Activated CD4-positive, alpha-beta T cell treated with anti-CD3 and anti-CD28 coated beads, Interleukin-10, Interleukin-2, amounts not matched to agents 100 ng/mL and 50 ng/mL, durations not matched to agents 16 hours and 8 hours (primary cell): Measurements from ENCODE around the gene ZNF407.

ENCODE experiments used
- DNase-seq: peaks from one replicate; pipeline ENCODE4 v3.0.0-alpha.2; 2020

ZNF407 gene

GRCh38 chr18:74733598-74733997, 135.9 kb downstream of the ZNF407 start:
- DNase-seq = no peak

- DNase-seq = no peak
These were observed 136.4 kb downstream of the ZNF407 start for GRCh38 chr18:74734013-74734444.

DNA sequence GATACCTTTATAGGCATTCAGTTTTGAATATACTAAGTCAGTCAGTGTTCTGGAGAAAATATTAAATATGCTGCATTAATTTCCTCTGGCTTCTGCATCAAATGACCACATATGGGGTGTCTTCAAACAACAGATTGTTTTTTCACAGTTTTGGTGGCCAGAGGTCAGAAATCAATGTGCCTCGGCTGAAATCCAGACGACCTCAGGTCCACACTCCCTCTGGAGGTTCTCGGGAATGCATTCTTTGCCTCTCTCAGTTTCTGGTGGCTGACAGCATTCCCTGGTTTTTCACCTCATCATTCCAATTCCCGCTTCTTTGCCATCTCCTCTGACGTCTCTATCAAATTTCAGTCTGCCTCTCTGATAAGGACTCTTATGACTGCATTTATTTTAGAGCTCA, 142.3 kb downstream of the ZNF407 start:
- DNase-seq = no peak

GRCh38 chr18:74742573-74743243, 145.0 kb downstream of the ZNF407 start:
- no peak for DNase-seq

GRCh38 chr18:74745633-74746403, 148.1 kb downstream of the ZNF407 start:
- DNase-seq = no peak

- DNase-seq = no peak
These were observed 151.1 kb downstream of the ZNF407 start for GRCh38 chr18:74748809-74749208.

GRCh38 chr18:74758995-74759394, 161.3 kb downstream of the ZNF407 start:
- no peak for DNase-seq

GRCh38 chr18:74760026-74760425, 162.4 kb downstream of the ZNF407 start:
- no peak for DNase-seq

GRCh38 chr18:74760436-74760835, 162.8 kb downstream of the ZNF407 start:
- no peak for DNase-seq

GRCh38 chr18:74766251-74766650, 168.6 kb downstream of the ZNF407 start:
- no peak for DNase-seq

DNA sequence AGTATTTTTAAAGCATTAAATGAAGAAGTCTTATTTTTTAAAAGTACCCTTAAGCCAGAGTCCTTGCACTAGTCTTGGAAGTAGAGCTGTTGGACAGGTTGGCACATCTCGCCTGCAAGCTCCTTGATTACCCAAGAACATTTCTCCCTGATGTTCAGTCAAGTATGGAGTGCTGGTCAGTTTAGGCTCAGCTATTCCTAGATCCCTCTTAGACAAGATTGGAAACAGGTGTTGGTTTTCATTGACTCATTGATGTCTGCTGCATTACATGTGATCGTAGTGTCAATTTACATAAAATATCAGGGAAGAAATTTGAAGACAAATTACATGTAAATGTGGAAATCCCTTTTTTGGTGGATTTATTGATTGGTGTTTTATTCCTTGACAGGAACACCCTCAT, 170.4 kb downstream of the ZNF407 start:
- no peak for DNase-seq

DNA sequence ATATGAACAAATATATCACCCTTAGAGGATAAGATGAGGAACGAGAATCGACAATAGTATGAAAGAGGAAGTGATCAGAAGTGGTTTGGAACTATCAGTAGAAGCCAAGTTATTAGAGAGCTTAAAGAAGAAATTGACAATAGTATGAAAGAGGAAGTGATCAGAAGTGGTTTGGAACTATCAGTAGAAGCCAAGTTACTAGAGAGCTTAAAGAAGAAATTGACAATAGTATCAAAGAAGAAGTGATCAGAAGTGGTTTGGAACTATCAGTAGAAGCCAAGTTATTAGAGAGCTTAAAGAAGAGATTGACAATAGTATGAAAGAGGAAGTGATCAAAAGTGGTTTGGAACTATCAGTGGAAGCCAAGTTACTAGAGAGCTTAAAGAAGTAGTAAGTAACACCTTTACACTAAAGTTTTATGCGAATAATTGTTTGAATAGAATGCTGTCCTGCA, 175.5 kb downstream of the ZNF407 start:
- no peak for DNase-seq

GRCh38 chr18:74774486-74774885, 176.8 kb downstream of the ZNF407 start:
- DNase-seq = no peak

DNA sequence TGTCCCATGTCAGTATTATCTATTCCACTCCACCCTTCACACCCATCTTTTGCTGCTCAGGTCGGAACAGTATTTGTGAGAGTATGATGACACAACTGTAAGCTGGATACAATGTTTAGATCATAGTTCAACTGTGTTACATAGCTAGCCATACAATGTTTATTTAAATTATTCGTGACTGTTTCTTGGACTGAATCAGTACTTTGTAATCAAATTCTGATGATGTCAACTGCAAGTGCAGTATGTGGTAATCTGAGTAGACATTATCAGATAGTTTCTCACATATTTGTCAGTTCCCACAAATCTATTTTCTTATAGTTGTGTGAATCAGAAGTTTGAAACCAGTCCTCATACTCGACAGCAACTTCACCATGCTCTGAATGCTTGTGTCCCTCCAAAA, 177.6 kb downstream of the ZNF407 start:
- DNase-seq = no peak

DNA sequence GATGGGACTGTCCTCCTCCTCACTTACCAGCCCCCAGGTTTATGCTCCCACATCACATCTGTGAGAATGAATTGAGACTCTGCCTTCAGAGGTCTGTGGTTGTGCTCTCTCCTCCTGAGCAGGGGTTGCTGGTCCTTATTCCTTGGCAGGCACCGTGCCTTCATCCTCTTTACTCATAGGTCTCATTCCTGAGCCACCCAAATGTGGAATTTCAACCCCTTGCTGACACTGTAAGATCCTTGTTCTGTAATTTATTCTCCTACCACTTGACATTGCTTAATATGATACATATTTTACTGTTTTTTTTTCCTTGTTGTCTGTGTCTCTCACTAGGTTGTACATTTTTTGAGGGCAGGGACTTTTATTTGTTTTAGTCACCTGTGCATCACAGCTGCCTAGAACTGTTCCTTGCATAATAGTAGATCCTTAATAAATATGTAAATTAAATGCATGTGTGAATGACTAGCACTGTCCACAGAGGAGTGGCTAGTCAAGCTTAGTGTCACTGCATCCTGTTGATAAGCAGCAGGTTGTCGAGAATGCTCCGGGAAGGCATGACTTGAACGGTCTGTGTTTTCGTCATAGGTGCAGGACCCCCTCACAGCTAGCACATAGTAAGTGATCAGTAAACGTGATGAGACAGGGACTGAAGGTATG, 180.6 kb downstream of the ZNF407 start:
- DNase-seq = no peak

DNA sequence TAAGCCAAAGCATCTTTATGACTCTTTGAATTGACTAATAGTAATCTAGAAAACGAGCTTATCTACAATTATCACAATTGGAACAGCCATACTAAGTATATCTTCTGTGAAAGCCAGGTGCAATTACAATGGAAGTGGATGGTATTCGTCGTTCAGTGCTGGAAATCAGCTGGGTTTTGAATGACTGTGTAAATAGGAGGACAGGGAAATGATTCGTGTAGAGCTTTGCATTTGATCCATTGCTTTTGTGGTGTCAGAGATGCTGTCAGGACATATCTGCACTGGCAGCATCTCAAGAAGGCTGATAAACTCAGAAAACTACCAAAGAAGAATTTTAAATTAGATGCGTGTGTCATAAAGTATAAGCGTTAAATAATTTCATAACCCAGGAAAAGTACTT, 187.1 kb downstream of the ZNF407 start:
- peak; percentile 2 for DNase-seq

DNA sequence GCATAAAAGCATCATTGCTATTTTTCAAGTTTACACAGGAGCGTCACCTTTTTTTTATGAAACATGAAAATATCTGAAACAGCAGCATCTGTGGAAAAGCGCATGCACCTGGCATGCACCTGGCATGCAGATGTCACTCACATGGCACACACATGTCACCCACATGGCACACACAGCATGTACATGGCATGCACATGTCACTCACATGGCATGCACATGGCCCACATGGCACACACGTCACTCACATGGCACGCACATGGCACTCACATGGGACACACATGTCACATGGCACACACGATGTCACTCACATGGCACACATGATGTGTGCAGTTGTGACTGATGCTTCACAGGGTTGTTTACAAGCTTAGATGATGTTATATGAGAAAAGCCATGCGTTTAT, 188.0 kb downstream of the ZNF407 start:
- no peak for DNase-seq

GRCh38 chr18:74788657-74789056, 191.0 kb downstream of the ZNF407 start:
- no peak for DNase-seq

- DNase-seq = no peak
These were observed 191.4 kb downstream of the ZNF407 start for GRCh38 chr18:74789078-74789477.

GRCh38 chr18:74790451-74790850, 192.8 kb downstream of the ZNF407 start:
- no peak for DNase-seq

GRCh38 chr18:74791501-74792194, 194.0 kb downstream of the ZNF407 start:
- no peak for DNase-seq

GRCh38 chr18:74793746-74794145, 196.1 kb downstream of the ZNF407 start:
- no peak for DNase-seq

DNA sequence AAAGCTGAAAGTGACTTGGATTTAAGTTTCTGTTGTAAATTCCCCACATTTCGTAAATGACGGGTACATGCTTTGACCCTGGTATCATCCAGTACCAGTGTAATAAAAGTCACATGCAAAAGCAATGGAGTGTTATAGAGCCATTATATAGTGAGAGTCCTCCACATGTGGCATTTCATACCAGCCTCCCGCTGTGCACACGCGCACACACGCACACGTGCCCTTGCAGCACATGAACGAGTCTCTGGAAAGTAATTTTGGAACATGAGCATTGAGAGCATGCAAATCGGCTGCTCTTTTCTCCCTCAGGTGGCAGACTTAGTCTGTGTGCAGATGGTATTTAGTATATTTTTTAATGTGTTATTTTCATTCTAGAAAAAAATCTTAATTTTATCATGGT, 198.1 kb downstream of the ZNF407 start:
- no peak for DNase-seq
